Astrocyte of the spinal cord (primary cell): ENCODE measurements around the gene BTK.
"Not testable (repeated sequence)": the region's sequence is repeated elsewhere in the genome, so short reads cannot be mapped to it uniquely, and the experiment has no call there.

Source experiments
- DNase-seq: peaks from one replicate; pipeline ENCODE4 v3.0.0; 2011; ENCODE audit warnings: low read depth, low spot score
- H3K4me3 ChIP-seq: 2 replicates; pipeline ENCODE4 v1.5.1; 2011; ENCODE audit warnings: low read depth, mild to moderate bottlenecking, low read length, moderate library complexity
- in situ Hi-C: cut with HindIII; loops from 2 replicates; pipeline ENCODE4 v1.10.0; 2017; ENCODE audit warnings: low sequenced_read_pairs
- TF ChIP-seq, protein P1 (sequence below): IDR thresholded peaks from 2 replicates; pipeline ENCODE4 v1.5.1; 2012; ENCODE audit warnings: low read depth, mild to moderate bottlenecking, low read length, inconsistent platforms

Gene BTK

DNA sequence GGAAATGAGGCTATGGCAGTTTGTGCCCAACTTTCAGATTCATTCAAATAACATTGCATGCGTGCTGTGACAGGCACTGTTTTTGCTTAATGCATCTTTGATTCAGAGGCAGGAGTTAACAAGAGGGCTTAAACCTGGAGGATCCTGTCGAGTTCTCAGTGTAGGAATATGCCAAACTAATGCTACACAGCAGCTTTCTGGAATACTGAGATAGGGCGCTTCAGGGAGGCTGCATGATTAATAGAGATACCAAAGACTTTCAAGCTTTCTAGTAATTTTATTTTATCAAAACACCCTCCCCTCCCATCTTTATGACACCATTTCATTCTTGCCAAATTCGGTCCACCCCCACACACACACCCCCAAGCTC lies 36.8 kb downstream of the BTK start:
- H3K4me3 ChIP-seq, result peak overlapping the region; percentile 77
- TF ChIP-seq, protein P1, sequence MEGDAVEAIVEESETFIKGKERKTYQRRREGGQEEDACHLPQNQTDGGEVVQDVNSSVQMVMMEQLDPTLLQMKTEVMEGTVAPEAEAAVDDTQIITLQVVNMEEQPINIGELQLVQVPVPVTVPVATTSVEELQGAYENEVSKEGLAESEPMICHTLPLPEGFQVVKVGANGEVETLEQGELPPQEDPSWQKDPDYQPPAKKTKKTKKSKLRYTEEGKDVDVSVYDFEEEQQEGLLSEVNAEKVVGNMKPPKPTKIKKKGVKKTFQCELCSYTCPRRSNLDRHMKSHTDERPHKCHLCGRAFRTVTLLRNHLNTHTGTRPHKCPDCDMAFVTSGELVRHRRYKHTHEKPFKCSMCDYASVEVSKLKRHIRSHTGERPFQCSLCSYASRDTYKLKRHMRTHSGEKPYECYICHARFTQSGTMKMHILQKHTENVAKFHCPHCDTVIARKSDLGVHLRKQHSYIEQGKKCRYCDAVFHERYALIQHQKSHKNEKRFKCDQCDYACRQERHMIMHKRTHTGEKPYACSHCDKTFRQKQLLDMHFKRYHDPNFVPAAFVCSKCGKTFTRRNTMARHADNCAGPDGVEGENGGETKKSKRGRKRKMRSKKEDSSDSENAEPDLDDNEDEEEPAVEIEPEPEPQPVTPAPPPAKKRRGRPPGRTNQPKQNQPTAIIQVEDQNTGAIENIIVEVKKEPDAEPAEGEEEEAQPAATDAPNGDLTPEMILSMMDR, result no peak
- no peak for DNase-seq
- in situ Hi-C loops, result no loop called here

DNA sequence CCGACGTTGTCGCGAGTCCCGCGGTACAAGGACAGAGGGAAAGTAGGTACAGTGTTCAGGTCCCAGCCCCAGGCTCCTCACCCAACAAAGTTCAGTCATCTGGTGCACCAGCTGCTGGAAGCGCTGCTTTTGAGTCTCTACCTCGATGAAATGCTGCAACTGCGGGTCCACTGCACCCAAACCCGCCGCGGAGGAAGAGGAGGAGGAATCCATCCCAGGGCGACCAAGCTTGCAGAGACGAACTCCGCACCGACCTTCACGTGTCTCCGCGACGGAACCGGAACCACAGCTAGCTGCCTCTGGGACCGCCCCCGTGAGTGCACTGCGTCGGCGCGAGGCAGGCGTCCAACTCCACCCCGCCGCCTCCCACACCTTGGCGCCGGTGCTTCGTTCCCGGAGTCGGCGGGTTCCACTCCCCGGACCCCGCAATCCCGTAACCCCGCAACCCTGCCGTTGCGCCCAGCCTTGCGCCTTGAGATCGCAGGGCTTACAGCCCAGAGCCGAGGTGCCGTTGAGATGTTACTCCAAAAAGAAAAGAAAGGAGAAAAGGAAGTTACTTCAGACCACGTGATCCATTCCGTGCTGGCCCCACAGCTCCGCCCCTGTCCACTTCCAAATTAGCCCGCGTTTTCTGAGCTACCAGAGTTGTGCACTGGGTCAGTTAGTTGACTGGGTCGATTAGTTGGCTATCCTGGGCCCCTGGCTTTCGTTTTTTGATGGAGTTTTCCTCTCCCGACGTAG lies 37.4 kb downstream of the BTK start, which contains the start of gene TIMM8A:
Gene TIMM8A (minus strand): TSS at position 291 of the 741 bp plus-strand sequence. CDS start 78 bp downstream, at position 213.
- DNase-seq, result peak; percentile 66
- in situ Hi-C loops, result no loop called here
- peak within 1 kb of the TSS; percentile 77 for H3K4me3 ChIP-seq
- TF ChIP-seq, protein P1, result no peak

DNA sequence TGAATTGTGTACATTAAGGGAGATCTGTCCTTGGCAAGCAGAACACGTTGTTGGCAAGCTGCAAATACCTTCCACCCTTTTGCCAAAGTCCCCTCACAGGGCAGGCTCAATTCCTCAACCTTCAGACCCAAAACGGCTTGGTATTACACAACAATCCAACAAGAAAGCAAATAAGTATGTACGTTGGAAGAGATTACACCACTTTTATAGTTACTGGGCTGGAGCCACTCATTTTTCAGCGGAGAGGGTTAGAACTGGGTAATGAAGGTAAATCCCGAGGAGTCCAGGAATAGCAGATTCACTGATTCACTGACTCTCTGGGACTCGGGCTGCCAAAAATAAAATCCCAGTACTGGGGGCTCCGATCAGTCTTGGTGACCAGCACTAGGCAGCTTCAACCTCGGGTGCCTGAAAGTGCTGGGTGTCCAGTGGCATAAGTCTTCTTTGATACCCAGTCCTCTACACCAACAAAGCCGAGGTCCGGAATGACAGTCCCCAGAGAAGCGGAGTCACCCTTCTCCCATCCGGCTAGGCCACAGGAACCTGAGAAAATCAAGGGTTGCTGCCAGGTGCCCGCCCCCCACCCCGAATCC lies 38.0 kb downstream of the BTK start:
- peak; percentile 5 for DNase-seq
- peak overlapping the region; percentile 77 for H3K4me3 ChIP-seq
- TF ChIP-seq, protein P1, result no peak
- in situ Hi-C loops, result no loop called here

- in situ Hi-C loops, result no loop called here
- no peak overlapping the region for H3K4me3 ChIP-seq
- no peak for DNase-seq
- TF ChIP-seq, protein P1, result no peak
Observed at GRCh38 chrX:101337776-101338271, 48.2 kb downstream of the BTK start.

- DNase-seq, in situ Hi-C loops, H3K4me3 ChIP-seq: not testable (repeated sequence)
Observed at GRCh38 chrX:101334310-101334709, 51.7 kb downstream of the BTK start.

DNA sequence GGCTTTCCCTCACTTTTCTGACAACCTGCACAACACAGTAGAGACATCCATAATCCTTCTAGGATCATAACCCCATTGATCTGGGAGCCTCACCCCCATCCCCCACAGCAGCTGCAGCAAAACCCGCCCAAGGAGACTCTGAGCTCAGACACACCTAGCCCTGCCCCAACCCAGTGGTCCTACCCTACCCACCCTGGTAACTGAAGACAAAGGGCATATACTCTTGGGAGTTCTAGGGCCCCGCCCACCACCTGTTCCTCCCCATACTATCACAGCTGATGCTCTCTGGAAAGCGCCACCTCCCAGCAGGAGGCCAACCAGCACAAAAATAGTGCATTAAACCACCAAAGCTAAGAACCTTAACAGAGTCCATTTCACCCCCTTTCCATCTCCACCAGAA lies 59.4 kb downstream of the BTK start:
- in situ Hi-C loops, DNase-seq, H3K4me3 ChIP-seq: not testable (repeated sequence)

DNA sequence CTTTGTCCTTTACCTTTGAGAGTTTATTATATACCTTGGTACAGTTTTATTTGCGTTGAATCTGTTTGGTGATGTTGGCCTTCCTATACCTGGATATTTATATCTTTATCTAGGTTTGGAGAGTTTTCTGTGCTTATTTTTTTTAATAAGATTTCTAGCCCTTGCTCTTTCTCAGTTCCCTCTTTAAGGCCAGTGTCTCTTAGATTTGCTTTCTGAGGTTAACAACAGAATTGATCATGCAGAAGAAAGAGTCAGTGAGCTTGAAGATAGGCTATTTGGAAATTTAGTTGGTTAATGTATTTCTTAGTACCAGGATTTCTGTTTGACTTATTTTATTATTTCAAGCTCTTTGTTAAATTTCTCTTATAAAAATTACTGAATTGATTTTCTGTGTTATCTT lies 82.2 kb downstream of the BTK start:
- in situ Hi-C loops, result no loop called here
- no peak overlapping the region for H3K4me3 ChIP-seq
- TF ChIP-seq, protein P1, result no peak
- no peak for DNase-seq
